ENCODE results near the gene PRKCA. TPM values are rescaled to one million over a fixed set of nuclear protein-coding genes. Genes with fewer than 3 reads are reported as not detected.

PRKCA gene
- total RNA-seq, 1 experiment from 2014 or later = 22.6 TPM

DNA sequence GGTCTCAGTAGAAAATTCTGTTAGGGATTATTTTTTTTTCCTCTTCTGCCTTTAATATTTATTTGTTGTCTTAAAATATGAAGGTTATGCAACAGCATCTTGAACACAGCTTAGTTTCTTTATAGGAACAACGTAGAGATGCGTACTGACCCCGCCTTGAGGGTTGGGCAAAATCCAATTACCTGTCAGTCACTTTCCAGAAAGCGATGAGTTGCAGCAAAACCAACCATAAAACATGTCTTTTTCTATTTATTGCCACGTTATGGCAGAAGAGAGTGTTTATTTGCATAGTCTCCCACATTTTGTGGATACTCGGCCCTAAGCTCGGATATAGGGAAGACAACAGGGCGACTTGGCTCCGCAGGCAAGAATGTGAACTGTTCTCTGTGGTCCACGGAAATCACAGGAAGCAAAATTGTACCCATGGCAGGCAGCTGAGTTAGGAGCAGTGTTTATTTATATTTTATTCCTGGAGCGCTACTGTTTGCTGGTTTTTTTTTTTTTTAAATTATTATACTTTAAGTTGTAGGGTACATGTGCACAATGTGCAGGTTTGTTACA lies 488.2 kb downstream of the PRKCA start:
- no peak for TF ChIP-seq EZH2 (IDR thresholded peaks at IDR 0.05; ENCODE audit: low read length, unreplicated experiment)
- TF ChIP-seq, protein P1, sequence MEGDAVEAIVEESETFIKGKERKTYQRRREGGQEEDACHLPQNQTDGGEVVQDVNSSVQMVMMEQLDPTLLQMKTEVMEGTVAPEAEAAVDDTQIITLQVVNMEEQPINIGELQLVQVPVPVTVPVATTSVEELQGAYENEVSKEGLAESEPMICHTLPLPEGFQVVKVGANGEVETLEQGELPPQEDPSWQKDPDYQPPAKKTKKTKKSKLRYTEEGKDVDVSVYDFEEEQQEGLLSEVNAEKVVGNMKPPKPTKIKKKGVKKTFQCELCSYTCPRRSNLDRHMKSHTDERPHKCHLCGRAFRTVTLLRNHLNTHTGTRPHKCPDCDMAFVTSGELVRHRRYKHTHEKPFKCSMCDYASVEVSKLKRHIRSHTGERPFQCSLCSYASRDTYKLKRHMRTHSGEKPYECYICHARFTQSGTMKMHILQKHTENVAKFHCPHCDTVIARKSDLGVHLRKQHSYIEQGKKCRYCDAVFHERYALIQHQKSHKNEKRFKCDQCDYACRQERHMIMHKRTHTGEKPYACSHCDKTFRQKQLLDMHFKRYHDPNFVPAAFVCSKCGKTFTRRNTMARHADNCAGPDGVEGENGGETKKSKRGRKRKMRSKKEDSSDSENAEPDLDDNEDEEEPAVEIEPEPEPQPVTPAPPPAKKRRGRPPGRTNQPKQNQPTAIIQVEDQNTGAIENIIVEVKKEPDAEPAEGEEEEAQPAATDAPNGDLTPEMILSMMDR (conservative IDR thresholded peaks at IDR 0.05; ENCODE audit: low read depth, low read length) = no peak
- no peak for TF ChIP-seq EZH2phosphoT487 (IDR thresholded peaks at IDR 0.05; ENCODE audit: borderline replicate concordance, low read length)
- Histone ChIP-seq H3K4me3 (ENCODE audit: low read length) (no peak overlapping the region), H3K4me1 (ENCODE audit: insufficient read depth, low read length) (no peaks in the 10 kb centered on the region), H3K9me3 (ENCODE audit: low read length) (no peaks in the 10 kb centered on the region), H3F3A (ENCODE audit: low read length, unreplicated experiment) (no peaks in the 10 kb centered on the region), H3K4me2 (ENCODE audit: low read length) (no peak overlapping the region), H3K9ac (ENCODE audit: low read length) (no peak overlapping the region), H3K27ac (ENCODE audit: low read length) (no peak overlapping the region), H3K36me3 (ENCODE audit: low read depth, low read length) (peaks cover 6% of the 10 kb centered on the region; the same call in 1 of the 2 replicates), H3K27me3 (ENCODE audit: low read length) (no peaks in the 10 kb centered on the region), H2AFZ (ENCODE audit: low read length) (no peak overlapping the region), H4K20me1 (ENCODE audit: low read length) (no peaks in the 10 kb centered on the region), H3K79me2 (ENCODE audit: low read length) (no peaks in the 10 kb centered on the region), H3K9me2 (replicated peaks; ENCODE audit: low read length) (no peaks in the 10 kb centered on the region)
- POLR2A ChIA-PET (ENCODE audit: unreplicated experiment) = no interaction called here
- DNase-seq = no peak
- CTCF ChIA-PET = no interaction called here
- ATAC-seq = no peak
- intact Hi-C loops (cut with micrococcal nuclease) = no loop called here
- BruUV-seq (replicated peaks) = no TSS peak

DNA sequence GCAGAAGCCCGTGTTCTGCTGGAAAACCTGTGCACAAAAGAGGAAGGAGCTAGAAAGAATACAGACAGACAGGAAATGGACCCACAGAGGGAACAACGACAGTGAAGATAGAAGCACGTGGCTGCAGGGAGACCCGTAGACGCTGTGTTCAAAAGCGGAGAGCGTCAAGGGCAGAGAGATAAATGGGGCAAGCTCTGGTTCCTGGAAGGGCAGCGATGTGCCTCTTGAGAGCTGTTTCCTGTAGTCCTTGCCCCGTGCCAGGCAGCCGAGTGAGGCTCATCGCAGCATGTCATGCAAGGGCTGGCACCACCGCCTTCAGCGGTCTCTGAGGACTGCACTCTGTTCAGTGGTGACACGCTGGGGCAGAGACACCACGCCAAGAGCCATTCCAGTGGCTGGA lies 488.9 kb downstream of the PRKCA start:
- H3K4me2 ChIP-seq (ENCODE audit: low read length) = no peak overlapping the region
- no peaks in the 10 kb centered on the region for H4K20me1 ChIP-seq (ENCODE audit: low read length)
- no peak overlapping the region for H2AFZ ChIP-seq (ENCODE audit: low read length)
- H3K4me3 ChIP-seq (ENCODE audit: low read length) = no peak overlapping the region
- CTCF ChIA-PET = interaction anchor here (0.6 kb wide), 1 partner anchor 21 kb away, joined by 3 read pairs; no protein-coding TSS in a partner anchor
- no peaks in the 10 kb centered on the region for H3K9me3 ChIP-seq (ENCODE audit: low read length)
- H3K36me3 ChIP-seq (ENCODE audit: low read depth, low read length) = peaks cover 10% of the 10 kb centered on the region; the same call in 1 of the 2 replicates
- no peaks in the 10 kb centered on the region for H3K4me1 ChIP-seq (ENCODE audit: insufficient read depth, low read length)
- POLR2A ChIA-PET (ENCODE audit: unreplicated experiment) = no interaction called here
- no peaks in the 10 kb centered on the region for H3F3A ChIP-seq (ENCODE audit: low read length, unreplicated experiment)
- no peak overlapping the region for H3K9ac ChIP-seq (ENCODE audit: low read length)
- ATAC-seq = no peak
- no peak for TF ChIP-seq EZH2phosphoT487 (IDR thresholded peaks at IDR 0.05; ENCODE audit: borderline replicate concordance, low read length)
- TF ChIP-seq EZH2 (IDR thresholded peaks at IDR 0.05; ENCODE audit: low read length, unreplicated experiment) = no peak
- TF ChIP-seq, protein P1 (conservative IDR thresholded peaks at IDR 0.05; ENCODE audit: low read depth, low read length) = no peak
- DNase-seq = no peak
- intact Hi-C loops (cut with micrococcal nuclease) = no loop called here
- H3K79me2 ChIP-seq (ENCODE audit: low read length) = no peaks in the 10 kb centered on the region
- H3K9me2 ChIP-seq (replicated peaks; ENCODE audit: low read length) = no peaks in the 10 kb centered on the region
- no peak overlapping the region for H3K27ac ChIP-seq (ENCODE audit: low read length)
- BruUV-seq (replicated peaks) = no TSS peak
- no peaks in the 10 kb centered on the region for H3K27me3 ChIP-seq (ENCODE audit: low read length)

DNA sequence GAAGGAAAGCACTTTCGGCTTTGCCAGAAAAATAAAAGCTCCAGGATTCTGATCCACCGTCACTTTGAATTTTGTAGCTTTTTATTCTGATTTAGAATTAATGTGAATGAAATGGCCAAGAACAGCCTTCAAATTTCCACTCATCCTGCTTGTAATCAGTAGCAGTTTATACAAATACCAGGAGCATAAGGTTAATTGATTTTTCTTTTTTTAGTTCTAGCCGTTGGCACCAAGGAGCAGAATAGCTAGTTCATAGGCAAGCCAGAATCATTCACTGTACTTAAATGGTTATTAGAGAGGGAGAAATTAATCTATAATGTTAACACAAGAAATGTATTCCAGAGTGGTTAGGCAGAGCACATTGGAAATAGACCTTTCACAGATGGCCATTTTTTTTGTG lies 491.4 kb downstream of the PRKCA start:
- no TSS peak for BruUV-seq (replicated peaks)

More for the DNA sequence above, 491.4 kb downstream of the PRKCA start:
- Histone ChIP-seq H2AFZ (ENCODE audit: low read length) (no peak overlapping the region), H3K4me3 (ENCODE audit: low read length) (no peak overlapping the region), H3K36me3 (ENCODE audit: low read depth, low read length) (peaks cover 9% of the 10 kb centered on the region; the same call in 1 of the 2 replicates), H4K20me1 (ENCODE audit: low read length) (no peaks in the 10 kb centered on the region), H3K9ac (ENCODE audit: low read length) (no peak overlapping the region), H3K9me3 (ENCODE audit: low read length) (no peaks in the 10 kb centered on the region), H3K79me2 (ENCODE audit: low read length) (no peaks in the 10 kb centered on the region), H3F3A (ENCODE audit: low read length, unreplicated experiment) (no peaks in the 10 kb centered on the region), H3K9me2 (replicated peaks; ENCODE audit: low read length) (no peaks in the 10 kb centered on the region), H3K27ac (ENCODE audit: low read length) (no peak overlapping the region), H3K4me1 (ENCODE audit: insufficient read depth, low read length) (no peaks in the 10 kb centered on the region), H3K4me2 (ENCODE audit: low read length) (no peak overlapping the region), H3K27me3 (ENCODE audit: low read length) (no peaks in the 10 kb centered on the region)
- intact Hi-C loops (cut with micrococcal nuclease) = no loop called here
- TF ChIP-seq EZH2phosphoT487 (IDR thresholded peaks at IDR 0.05; ENCODE audit: borderline replicate concordance, low read length) (no peak), EZH2 (IDR thresholded peaks at IDR 0.05; ENCODE audit: low read length, unreplicated experiment) (no peak)
- TF ChIP-seq, protein P1 (conservative IDR thresholded peaks at IDR 0.05; ENCODE audit: low read depth, low read length) = no peak
- ChIA-PET CTCF (interaction anchor here (1.0 kb wide), 1 partner anchor 66 kb away, joined by 3 read pairs; no protein-coding TSS in a partner anchor), POLR2A (ENCODE audit: unreplicated experiment) (no interaction called here)
- no peak for ATAC-seq
- no peak for DNase-seq
